Measurements from ENCODE around the gene GPR142.

The GPR142 gene

GRCh38 chr17:74350486-74350885 lies 16.8 kb upstream of the GPR142 start:
- H3K36me3 Mint-ChIP-seq (ENCODE audit: insufficient read depth) = no peaks in the 10 kb centered on the region
- peaks cover 66% of the 10 kb centered on the region for H3K27me3 Mint-ChIP-seq
- no peaks in the 10 kb centered on the region for H3K9me3 Mint-ChIP-seq
- peaks cover 7% of the 10 kb centered on the region for H3K4me1 Mint-ChIP-seq
- H3K4me3 Mint-ChIP-seq = no peak overlapping the region
- no peak for ATAC-seq (replicated peaks; ENCODE audit: extremely low read depth, poor library complexity, severe bottlenecking)
- no peak overlapping the region for H3K27ac Mint-ChIP-seq (ENCODE audit: low read depth)
- no peak for DNase-seq (ENCODE audit: low spot score in 2 of 2)

- H3K27ac Mint-ChIP-seq (ENCODE audit: low read depth) = no peak overlapping the region
- peaks cover 73% of the 10 kb centered on the region for H3K27me3 Mint-ChIP-seq
- no peaks in the 10 kb centered on the region for H3K9me3 Mint-ChIP-seq
- DNase-seq (ENCODE audit: low spot score in 2 of 2) = no peak
- no peak for ATAC-seq (replicated peaks; ENCODE audit: extremely low read depth, poor library complexity, severe bottlenecking)
- no peak overlapping the region for H3K4me3 Mint-ChIP-seq
- H3K4me1 Mint-ChIP-seq = peaks cover 7% of the 10 kb centered on the region
- no peaks in the 10 kb centered on the region for H3K36me3 Mint-ChIP-seq (ENCODE audit: insufficient read depth)
Observed at GRCh38 chr17:74351552-74352210, 15.6 kb upstream of the GPR142 start.

- ATAC-seq (replicated peaks; ENCODE audit: extremely low read depth, poor library complexity, severe bottlenecking) = no peak
- H3K4me3 Mint-ChIP-seq = peak overlapping the region; percentile 23
- peaks cover 7% of the 10 kb centered on the region for H3K4me1 Mint-ChIP-seq
- H3K36me3 Mint-ChIP-seq (ENCODE audit: insufficient read depth) = no peaks in the 10 kb centered on the region
- DNase-seq (ENCODE audit: low spot score in 2 of 2) = no peak
- no peak overlapping the region for H3K27ac Mint-ChIP-seq (ENCODE audit: low read depth)
- H3K27me3 Mint-ChIP-seq = peaks cover 72% of the 10 kb centered on the region
- no peaks in the 10 kb centered on the region for H3K9me3 Mint-ChIP-seq
Observed at GRCh38 chr17:74353446-74354060, 13.8 kb upstream of the GPR142 start.

GRCh38 chr17:74354123-74354522 lies 13.2 kb upstream of the GPR142 start:
- no peaks in the 10 kb centered on the region for H3K9me3 Mint-ChIP-seq
- peaks cover 72% of the 10 kb centered on the region for H3K27me3 Mint-ChIP-seq
- H3K4me3 Mint-ChIP-seq = peak overlapping the region; percentile 23
- H3K4me1 Mint-ChIP-seq = peaks cover 7% of the 10 kb centered on the region
- H3K36me3 Mint-ChIP-seq (ENCODE audit: insufficient read depth) = no peaks in the 10 kb centered on the region
- H3K27ac Mint-ChIP-seq (ENCODE audit: low read depth) = no peak overlapping the region
- peak in 1 of 2 donors; percentile 49 for DNase-seq (ENCODE audit: low spot score in 2 of 2)
- peak; percentile 43 for ATAC-seq (replicated peaks; ENCODE audit: extremely low read depth, poor library complexity, severe bottlenecking)

- DNase-seq (ENCODE audit: low spot score in 2 of 2) = no peak
- H3K9me3 Mint-ChIP-seq = no peaks in the 10 kb centered on the region
- H3K27me3 Mint-ChIP-seq = peaks cover 74% of the 10 kb centered on the region
- H3K27ac Mint-ChIP-seq (ENCODE audit: low read depth) = no peak overlapping the region
- ATAC-seq (replicated peaks; ENCODE audit: extremely low read depth, poor library complexity, severe bottlenecking) = no peak
- no peaks in the 10 kb centered on the region for H3K36me3 Mint-ChIP-seq (ENCODE audit: insufficient read depth)
- no peak overlapping the region for H3K4me3 Mint-ChIP-seq
- peaks cover 7% of the 10 kb centered on the region for H3K4me1 Mint-ChIP-seq
Observed at GRCh38 chr17:74354561-74354960, 12.7 kb upstream of the GPR142 start.

- Mint-ChIP-seq H3K27ac (ENCODE audit: low read depth) (no peak overlapping the region), H3K4me3 (no peak overlapping the region), H3K27me3 (peaks cover 69% of the 10 kb centered on the region), H3K4me1 (peaks cover 7% of the 10 kb centered on the region), H3K36me3 (ENCODE audit: insufficient read depth) (no peaks in the 10 kb centered on the region), H3K9me3 (no peaks in the 10 kb centered on the region)
- DNase-seq (ENCODE audit: low spot score in 2 of 2) (no peak), ATAC-seq (replicated peaks; ENCODE audit: extremely low read depth, poor library complexity, severe bottlenecking) (no peak)
Observed at GRCh38 chr17:74355065-74355464, 12.2 kb upstream of the GPR142 start.

- Mint-ChIP-seq H3K9me3 (no peaks in the 10 kb centered on the region), H3K4me1 (peaks cover 7% of the 10 kb centered on the region), H3K36me3 (ENCODE audit: insufficient read depth) (no peaks in the 10 kb centered on the region), H3K27me3 (peaks cover 76% of the 10 kb centered on the region), H3K27ac (ENCODE audit: low read depth) (no peak overlapping the region), H3K4me3 (no peak overlapping the region)
- ATAC-seq (replicated peaks; ENCODE audit: extremely low read depth, poor library complexity, severe bottlenecking) (no peak), DNase-seq (ENCODE audit: low spot score in 2 of 2) (no peak)
Observed at GRCh38 chr17:74356646-74357465, 10.4 kb upstream of the GPR142 start.

- H3K4me3 Mint-ChIP-seq = no peak overlapping the region
- H3K9me3 Mint-ChIP-seq = no peaks in the 10 kb centered on the region
- H3K4me1 Mint-ChIP-seq = peaks cover 7% of the 10 kb centered on the region
- no peak overlapping the region for H3K27ac Mint-ChIP-seq (ENCODE audit: low read depth)
- H3K36me3 Mint-ChIP-seq (ENCODE audit: insufficient read depth) = no peaks in the 10 kb centered on the region
- ATAC-seq (replicated peaks; ENCODE audit: extremely low read depth, poor library complexity, severe bottlenecking) = no peak
- DNase-seq (ENCODE audit: low spot score in 2 of 2) = no peak
- peaks cover 76% of the 10 kb centered on the region for H3K27me3 Mint-ChIP-seq
Observed at GRCh38 chr17:74357466-74357809, 9.9 kb upstream of the GPR142 start.

- DNase-seq (ENCODE audit: low spot score in 2 of 2) = no peak
Observed at GRCh38 chr17:74358697-74359096, 8.6 kb upstream of the GPR142 start.

GRCh38 chr17:74359916-74360315 lies 7.4 kb upstream of the GPR142 start:
- no peaks in the 10 kb centered on the region for H3K9me3 Mint-ChIP-seq
- H3K27me3 Mint-ChIP-seq = peaks cover 51% of the 10 kb centered on the region
- H3K27ac Mint-ChIP-seq (ENCODE audit: low read depth) = no peak overlapping the region
- no peak for ATAC-seq (replicated peaks; ENCODE audit: extremely low read depth, poor library complexity, severe bottlenecking)
- peaks cover 3% of the 10 kb centered on the region for H3K36me3 Mint-ChIP-seq (ENCODE audit: insufficient read depth)
- no peak overlapping the region for H3K4me3 Mint-ChIP-seq
- H3K4me1 Mint-ChIP-seq = no peaks in the 10 kb centered on the region
- no peak for DNase-seq (ENCODE audit: low spot score in 2 of 2)

More at GRCh38 chr17:74358697-74359096, 8.6 kb upstream of the GPR142 start:
- Mint-ChIP-seq H3K27ac (ENCODE audit: low read depth) (no peak overlapping the region), H3K4me1 (peaks cover 7% of the 10 kb centered on the region), H3K4me3 (no peak overlapping the region), H3K9me3 (no peaks in the 10 kb centered on the region), H3K36me3 (ENCODE audit: insufficient read depth) (peaks cover 3% of the 10 kb centered on the region), H3K27me3 (peaks cover 64% of the 10 kb centered on the region)
- ATAC-seq (replicated peaks; ENCODE audit: extremely low read depth, poor library complexity, severe bottlenecking) = no peak

GRCh38 chr17:74360899-74361229 lies 6.4 kb upstream of the GPR142 start:
- H3K27ac Mint-ChIP-seq (ENCODE audit: low read depth) = no peak overlapping the region
- no peaks in the 10 kb centered on the region for H3K9me3 Mint-ChIP-seq
- H3K4me1 Mint-ChIP-seq = no peaks in the 10 kb centered on the region
- DNase-seq (ENCODE audit: low spot score in 2 of 2) (no peak), ATAC-seq (replicated peaks; ENCODE audit: extremely low read depth, poor library complexity, severe bottlenecking) (no peak)
- peaks cover 42% of the 10 kb centered on the region for H3K27me3 Mint-ChIP-seq
- peaks cover 3% of the 10 kb centered on the region for H3K36me3 Mint-ChIP-seq (ENCODE audit: insufficient read depth)
- H3K4me3 Mint-ChIP-seq = no peak overlapping the region

- H3K4me3 Mint-ChIP-seq = no peak within 1 kb of the TSS
- peaks cover 38% of the 10 kb centered on the region for H3K27me3 Mint-ChIP-seq
- peaks cover 3% of the 10 kb centered on the region for H3K36me3 Mint-ChIP-seq (ENCODE audit: insufficient read depth)
- no peaks in the 10 kb centered on the region for H3K9me3 Mint-ChIP-seq
- ATAC-seq (replicated peaks; ENCODE audit: extremely low read depth, poor library complexity, severe bottlenecking) (peak; percentile 43), DNase-seq (ENCODE audit: low spot score in 2 of 2) (no peak)
- no peak within 1 kb of the TSS for H3K27ac Mint-ChIP-seq (ENCODE audit: low read depth)
- H3K4me1 Mint-ChIP-seq = no peaks in the 10 kb centered on the region
Observed at GRCh38 chr17:74361230-74362068, 5.9 kb upstream of the GPR142 start, which contains the start of gene BTBD17. Gene BTBD17, minus strand, starts transcription at chr17:74361868. Its CDS starts 49 bp downstream, at chr17:74361819.
